RWPE1 (cell line): ENCODE results near the gene PTPRE.
"Not testable (repeated sequence)": the region's sequence is repeated elsewhere in the genome, so short reads cannot be mapped to it uniquely, and the experiment has no call there.

Experiments used
- CTCF ChIA-PET: fragments of 350-600 bp; sonication (Branson Sonifier 250); formaldehyde crosslinking; extraction: SDS; loops from one replicate; lab custom pipeline; 2021; lab: Yijun Ruan, JAX
- POLR2A ChIA-PET: fragments of 400-600 bp; formaldehyde crosslinking; extraction: SDS; loops from one replicate; lab custom pipeline; 2020; ENCODE audit warnings: antibody characterized with exemption; ENCODE audit not compliant: low non-redundant PET; lab: Yijun Ruan, JAX
- DNase-seq: peaks from one replicate; pipeline ENCODE4 v3.0.0; 2012; ENCODE audit warnings: low spot score
- H3K27ac ChIP-seq: fragments of 450-650 bp; 2 replicates; pipeline ENCODE4 v1.5.1; 2017
- CTCF ChIP-seq: fragments of 450-650 bp; conservative IDR thresholded peaks from 2 replicates; pipeline ENCODE4 v1.5.1; 2017; ENCODE audit warnings: low read depth, mild to moderate bottlenecking

The PTPRE gene

DNA sequence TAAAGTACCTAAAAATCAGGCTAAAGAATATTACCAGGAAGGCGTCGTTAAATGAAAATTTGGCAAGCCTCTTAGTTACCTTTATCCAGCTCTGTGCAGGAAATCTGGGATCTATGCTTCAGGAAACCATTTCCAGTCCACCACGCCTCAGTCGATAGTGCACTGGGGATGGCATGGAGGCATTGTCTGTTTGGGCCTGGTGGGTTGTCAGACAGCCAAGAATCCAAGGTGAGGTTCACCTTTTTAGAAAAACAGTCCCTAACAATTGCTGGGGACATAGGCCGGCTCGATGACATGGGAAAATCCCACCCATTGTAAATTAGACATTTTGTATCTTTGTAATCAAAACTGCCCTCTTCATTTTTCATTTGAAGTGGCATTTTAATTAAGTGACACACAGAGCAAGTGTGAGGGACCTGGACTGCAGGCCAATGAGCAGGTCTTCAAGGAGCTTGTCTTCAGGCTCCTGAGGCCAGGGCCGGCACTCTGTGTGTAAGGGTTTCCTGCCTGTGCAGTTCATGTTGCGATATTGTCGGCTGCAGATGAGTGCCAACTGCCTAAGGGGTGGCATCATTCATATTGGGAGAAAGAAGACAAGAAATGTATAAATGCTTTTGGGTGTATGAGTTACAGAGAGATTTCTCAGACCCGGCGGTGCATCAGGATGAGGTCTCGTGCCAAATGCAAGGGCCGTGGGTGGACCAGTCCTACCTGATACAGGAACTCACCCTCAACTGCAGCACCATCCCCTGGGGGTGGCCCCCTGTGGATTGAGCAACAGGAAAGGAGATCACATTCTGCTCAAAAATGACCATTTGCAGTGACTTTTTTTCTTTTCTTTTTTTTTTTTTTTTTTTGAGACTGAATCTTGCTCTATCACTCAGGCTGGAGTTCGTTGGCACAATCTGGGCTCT is 80.8 kb downstream of the PTPRE start:
- ChIA-PET POLR2A (no interaction called here), CTCF (interaction anchor here (0.6 to 0.8 kb wide), 2 partner anchors 13 to 43 kb away, joined by 3 read pairs; no protein-coding TSS in a partner anchor)
- no peak for TF ChIP-seq CTCF
- peak overlapping the region; percentile 22 for H3K27ac ChIP-seq
- no peak for DNase-seq

GRCh38 chr10:127989481-127990012 is 82.6 kb downstream of the PTPRE start:
- CTCF ChIA-PET = no interaction called here
- peak overlapping the region; percentile 75 for H3K27ac ChIP-seq
- TF ChIP-seq CTCF = no peak
- POLR2A ChIA-PET = no interaction called here
- DNase-seq = no peak

GRCh38 chr10:127990132-127990788 is 83.4 kb downstream of the PTPRE start:
- POLR2A ChIA-PET, CTCF ChIA-PET: not testable (repeated sequence)
- H3K27ac ChIP-seq = peak overlapping the region; percentile 70
- peak; percentile 21 for DNase-seq

GRCh38 chr10:127990846-127991542 is 84.1 kb downstream of the PTPRE start:
- POLR2A ChIA-PET = no interaction called here
- CTCF ChIA-PET = interaction anchor here (0.7 to 3.4 kb wide), 4 partner anchors 20 to 84 kb away, joined by 3 to 15 read pairs (median 4); partner anchors contain the start of gene PTPRE
- DNase-seq = peak; percentile 90
- peak overlapping the region; percentile 89 for H3K27ac ChIP-seq
- no peak for TF ChIP-seq CTCF

- DNase-seq = no peak
- CTCF ChIA-PET = interaction anchor here (0.7 to 3.4 kb wide), 5 partner anchors 16 to 85 kb away, joined by 3 to 15 read pairs (median 3); partner anchors contain the start of gene PTPRE
- H3K27ac ChIP-seq = peak overlapping the region; percentile 89
- TF ChIP-seq CTCF = no peak
- POLR2A ChIA-PET = no interaction called here
Observed at GRCh38 chr10:127991543-127992255, 84.8 kb downstream of the PTPRE start.

GRCh38 chr10:127992376-127992775 is 85.5 kb downstream of the PTPRE start:
- POLR2A ChIA-PET = no interaction called here
- peak overlapping the region; percentile 89 for H3K27ac ChIP-seq
- DNase-seq = no peak
- TF ChIP-seq CTCF = no peak
- CTCF ChIA-PET = interaction anchor here (1.7 to 3.4 kb wide), 2 partner anchors 19 to 86 kb away, joined by 5 to 15 read pairs; partner anchors contain the start of gene PTPRE
